K562 treated with DMSO at 1 percent for 48 hours (cell line): Measurements from ENCODE around the gene TDRD1. TPM values are rescaled to one million over a fixed set of nuclear protein-coding genes. Genes with fewer than 3 reads are reported as not detected.

Experiments used
- total RNA-seq: library from RNA; unstranded; fragments of 300-600 nt; gene quantifications from 2 replicates; pipeline ENCODE4 v1.2.3, GENCODE V29; 2022; ENCODE audit warnings: low replicate concordance; ENCODE audit errors: extremely low read depth

Gene TDRD1, protein sequence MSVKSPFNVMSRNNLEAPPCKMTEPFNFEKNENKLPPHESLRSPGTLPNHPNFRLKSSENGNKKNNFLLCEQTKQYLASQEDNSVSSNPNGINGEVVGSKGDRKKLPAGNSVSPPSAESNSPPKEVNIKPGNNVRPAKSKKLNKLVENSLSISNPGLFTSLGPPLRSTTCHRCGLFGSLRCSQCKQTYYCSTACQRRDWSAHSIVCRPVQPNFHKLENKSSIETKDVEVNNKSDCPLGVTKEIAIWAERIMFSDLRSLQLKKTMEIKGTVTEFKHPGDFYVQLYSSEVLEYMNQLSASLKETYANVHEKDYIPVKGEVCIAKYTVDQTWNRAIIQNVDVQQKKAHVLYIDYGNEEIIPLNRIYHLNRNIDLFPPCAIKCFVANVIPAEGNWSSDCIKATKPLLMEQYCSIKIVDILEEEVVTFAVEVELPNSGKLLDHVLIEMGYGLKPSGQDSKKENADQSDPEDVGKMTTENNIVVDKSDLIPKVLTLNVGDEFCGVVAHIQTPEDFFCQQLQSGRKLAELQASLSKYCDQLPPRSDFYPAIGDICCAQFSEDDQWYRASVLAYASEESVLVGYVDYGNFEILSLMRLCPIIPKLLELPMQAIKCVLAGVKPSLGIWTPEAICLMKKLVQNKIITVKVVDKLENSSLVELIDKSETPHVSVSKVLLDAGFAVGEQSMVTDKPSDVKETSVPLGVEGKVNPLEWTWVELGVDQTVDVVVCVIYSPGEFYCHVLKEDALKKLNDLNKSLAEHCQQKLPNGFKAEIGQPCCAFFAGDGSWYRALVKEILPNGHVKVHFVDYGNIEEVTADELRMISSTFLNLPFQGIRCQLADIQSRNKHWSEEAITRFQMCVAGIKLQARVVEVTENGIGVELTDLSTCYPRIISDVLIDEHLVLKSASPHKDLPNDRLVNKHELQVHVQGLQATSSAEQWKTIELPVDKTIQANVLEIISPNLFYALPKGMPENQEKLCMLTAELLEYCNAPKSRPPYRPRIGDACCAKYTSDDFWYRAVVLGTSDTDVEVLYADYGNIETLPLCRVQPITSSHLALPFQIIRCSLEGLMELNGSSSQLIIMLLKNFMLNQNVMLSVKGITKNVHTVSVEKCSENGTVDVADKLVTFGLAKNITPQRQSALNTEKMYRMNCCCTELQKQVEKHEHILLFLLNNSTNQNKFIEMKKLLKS
- total RNA-seq = not detected in 2 replicates

GRCh38 chr10:114179148-114179547 lies at the start of gene TDRD1:
TDRD1 (plus strand) TSS chr10:114179353; CDS start chr10:114187832, 8,479 bp downstream.

GRCh38 chr10:114173921-114174694 lies 5.0 kb upstream of the TDRD1 start, which contains the start of gene CCDC186:
CCDC186 (minus strand) TSS chr10:114174203; CDS start chr10:114163268, 10,935 bp downstream.

GRCh38 chr10:114239117-114239993 lies 60.2 kb downstream of the TDRD1 start, which contains the start of gene VWA2:
VWA2 (plus strand) TSS chr10:114239254; CDS start chr10:114248714, 9,460 bp downstream.

Other genes starting within 250 kb of the TDRD1 start
- not detected in 2 replicates for gene ADRB1, start 135.5 kb upstream of the TDRD1 start, total RNA-seq
- not detected in 2 replicates for gene CCDC186, start 5.2 kb upstream of the TDRD1 start, total RNA-seq
- gene VWA2, start 59.9 kb downstream of the TDRD1 start, total RNA-seq = not detected in 2 replicates
- gene AFAP1L2, start 225.1 kb downstream of the TDRD1 start, total RNA-seq = not detected in 2 replicates